NAMALWA (cell line): ENCODE data around the gene STK17A.

Experiments
- DNase-seq: peaks from one replicate; pipeline ENCODE4 v3.0.0-alpha.2; 2015; ENCODE audit warnings: low spot score

Gene STK17A

DNA sequence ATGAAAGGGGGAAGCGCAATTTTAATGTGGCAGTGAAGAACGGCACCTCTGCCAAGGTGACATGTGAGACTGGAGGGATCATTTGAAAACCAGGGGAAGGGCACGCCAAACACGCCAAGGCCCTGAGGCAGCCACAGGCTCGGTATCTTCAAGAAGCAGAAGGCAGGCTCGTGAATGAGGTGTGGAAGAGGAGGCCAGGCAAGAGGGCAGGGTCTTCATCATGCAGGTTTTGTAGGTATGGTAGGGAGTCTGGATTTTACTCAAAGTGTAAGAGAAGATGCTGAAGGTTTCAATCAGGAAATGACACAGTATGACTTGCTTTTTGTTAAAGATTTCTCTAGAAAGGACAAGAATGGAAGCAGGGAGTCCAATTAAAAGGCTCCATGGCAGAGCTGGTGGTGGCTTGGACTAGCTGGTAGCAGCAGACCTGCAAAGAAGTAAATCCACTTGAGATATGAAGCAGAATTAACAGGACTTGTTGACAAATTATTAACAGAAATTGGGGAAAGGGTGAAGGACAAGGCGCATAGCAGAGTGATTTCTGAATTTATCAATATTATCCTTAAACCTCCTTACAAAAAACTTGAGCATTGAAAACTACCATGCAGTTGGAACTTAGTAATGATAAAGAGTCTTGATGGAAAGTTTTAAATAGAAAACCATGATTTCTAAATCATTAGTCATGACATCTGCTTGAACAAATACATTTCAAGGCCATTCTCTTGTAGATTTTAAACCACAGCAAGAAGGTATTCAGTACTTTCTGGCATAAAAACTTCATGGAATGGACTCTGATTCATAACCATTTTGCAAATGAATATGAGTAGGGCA is 76.0 kb downstream of the STK17A start:
- no peak for DNase-seq

DNA sequence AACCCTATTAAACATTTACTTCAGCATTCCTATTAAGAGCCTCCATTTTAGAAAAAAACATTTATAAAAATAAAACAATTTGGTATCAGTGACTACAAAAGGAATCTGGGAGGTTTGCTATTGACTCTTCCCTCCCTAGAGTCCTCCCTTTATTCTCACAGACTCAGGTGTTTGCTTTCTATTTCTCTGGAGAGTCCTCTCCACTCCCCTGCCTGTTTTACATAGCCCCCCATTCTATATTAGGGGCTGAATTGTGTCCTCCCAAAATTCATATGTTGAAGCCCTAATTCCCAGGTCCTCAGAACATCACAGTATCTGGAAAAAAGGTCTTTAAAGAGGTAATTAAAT is 76.6 kb downstream of the STK17A start:
- no peak for DNase-seq

DNA sequence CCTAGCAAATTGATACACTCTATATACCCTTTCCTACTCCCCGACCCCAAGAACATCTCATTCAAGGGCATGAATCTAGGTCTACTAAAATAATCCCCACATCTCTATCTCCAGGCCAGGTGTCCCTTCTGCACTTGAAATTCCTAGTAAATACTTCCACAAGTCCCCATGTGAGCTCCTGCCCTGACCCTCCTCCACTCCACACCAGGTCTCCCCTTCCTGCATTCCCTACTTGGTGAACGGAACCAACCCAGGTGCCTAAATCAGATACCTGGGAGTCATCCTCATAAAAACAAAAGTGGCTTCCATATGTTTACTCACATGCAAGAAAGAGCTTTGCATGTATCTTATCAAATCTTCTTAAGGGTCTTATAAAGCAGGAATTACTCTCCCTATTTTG is 77.2 kb downstream of the STK17A start:
- no peak for DNase-seq

DNA sequence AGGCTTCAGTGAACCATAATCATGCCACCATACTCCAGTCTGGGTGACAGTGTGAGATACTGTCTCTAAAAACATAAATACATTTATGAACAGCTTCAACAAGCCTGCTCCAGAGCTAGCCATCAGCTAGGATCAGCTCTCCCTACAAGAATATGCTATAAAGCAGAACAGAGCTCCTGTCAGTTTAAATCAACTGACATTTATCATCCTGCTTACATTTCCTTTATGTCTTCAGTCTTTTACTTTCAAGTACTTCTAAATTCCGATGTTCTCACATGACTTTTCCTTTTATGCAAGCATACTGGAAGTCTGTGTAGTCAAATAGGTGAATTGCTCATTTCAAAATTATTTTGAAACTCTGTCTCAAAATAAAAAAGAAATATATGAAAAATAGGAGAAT is 81.8 kb downstream of the STK17A start:
- no peak for DNase-seq

DNA sequence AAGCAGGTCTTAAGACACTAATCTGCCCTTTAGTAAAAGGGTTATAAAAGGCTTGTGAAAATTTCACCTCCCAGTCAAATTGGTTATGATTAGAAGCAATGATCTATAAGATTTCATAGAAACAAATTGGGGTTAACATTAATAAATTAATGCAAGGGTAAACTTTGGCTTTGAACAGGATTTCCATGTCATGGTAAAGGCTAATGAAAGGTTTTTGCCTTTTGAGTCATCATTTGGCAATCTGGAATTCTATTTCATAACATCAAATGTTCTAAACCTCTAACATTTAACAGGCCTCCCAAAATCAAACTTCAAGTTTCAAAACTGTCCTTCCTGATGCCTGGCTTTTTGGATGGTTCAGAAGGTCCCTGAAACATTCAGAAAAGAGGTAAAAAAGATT is 84.0 kb downstream of the STK17A start:
- no peak for DNase-seq

DNA sequence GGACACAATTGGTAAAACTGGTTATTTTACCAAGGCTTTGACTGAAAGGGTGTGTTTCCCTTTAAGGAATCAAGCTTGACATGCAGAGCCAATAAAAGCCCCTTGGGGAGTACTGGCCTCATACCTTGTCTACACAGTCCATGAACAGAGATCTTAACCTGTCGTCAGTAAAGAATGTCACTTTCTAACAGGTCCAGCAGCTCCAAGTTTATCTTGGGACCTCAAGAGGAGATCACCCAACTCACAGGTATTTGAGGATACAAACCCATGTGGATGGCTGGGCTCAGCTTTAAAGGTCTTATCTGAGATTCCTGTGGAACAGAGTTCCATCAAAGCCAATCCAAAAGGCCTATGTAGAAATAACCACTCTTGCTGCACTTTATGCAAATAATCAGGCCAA is 85.1 kb downstream of the STK17A start:
- no peak for DNase-seq

DNA sequence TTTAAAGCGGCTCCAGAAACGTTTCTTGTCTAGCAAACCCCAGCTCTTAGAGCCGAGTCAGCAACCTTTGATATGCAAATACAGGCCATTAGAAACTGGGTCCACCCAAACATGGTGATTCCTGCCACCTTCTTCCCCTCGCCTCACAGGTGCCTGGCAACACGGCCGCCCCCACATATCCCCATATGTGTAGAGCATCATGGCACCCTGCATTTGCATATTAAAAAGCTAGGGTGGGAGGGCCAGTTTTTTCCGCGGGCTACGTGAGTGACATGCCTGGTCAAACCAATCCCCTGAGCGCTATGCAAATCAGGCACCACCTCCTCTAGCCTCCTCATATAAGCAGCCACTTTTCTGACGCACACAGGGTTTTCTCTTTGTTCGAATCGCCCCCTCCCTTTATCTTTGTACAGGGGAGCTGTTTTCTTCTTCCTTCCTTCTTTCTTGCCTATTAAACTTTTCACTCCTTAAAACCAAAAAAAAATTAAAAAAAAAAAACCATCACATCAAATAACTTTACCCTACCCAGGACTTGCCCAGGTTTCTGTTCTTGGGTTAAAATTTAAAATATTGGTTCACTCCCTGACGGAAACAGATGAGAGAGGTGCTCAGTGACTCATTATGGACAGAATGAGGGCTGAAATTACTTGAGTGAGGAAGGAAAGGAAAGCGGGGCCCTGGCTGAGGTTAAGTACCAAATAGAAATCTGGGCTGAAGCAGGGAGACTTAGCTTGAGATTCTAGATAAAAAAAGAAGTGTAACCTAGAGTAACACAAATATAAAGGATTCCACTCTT is 86.6 kb downstream of the STK17A start:
- no peak for DNase-seq

DNA sequence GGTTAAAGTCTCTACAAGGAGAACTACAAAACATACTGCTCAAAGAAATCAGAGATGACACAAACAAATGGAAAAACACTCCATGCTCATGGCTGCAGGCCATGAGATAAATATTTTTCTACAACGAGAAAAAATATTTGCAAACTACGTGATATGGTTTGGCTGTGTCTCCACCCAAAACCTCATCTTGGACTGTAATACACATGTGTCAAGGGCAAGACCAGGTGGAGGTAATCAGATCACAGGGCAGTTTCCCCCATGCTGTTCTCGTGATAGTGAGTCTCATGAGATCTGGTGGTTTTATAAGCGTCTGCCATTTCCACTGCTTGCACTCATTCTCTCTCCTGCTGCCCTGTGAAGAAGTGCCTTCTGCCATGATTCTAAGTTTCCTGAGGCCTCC is 88.6 kb downstream of the STK17A start:
- no peak for DNase-seq

DNA sequence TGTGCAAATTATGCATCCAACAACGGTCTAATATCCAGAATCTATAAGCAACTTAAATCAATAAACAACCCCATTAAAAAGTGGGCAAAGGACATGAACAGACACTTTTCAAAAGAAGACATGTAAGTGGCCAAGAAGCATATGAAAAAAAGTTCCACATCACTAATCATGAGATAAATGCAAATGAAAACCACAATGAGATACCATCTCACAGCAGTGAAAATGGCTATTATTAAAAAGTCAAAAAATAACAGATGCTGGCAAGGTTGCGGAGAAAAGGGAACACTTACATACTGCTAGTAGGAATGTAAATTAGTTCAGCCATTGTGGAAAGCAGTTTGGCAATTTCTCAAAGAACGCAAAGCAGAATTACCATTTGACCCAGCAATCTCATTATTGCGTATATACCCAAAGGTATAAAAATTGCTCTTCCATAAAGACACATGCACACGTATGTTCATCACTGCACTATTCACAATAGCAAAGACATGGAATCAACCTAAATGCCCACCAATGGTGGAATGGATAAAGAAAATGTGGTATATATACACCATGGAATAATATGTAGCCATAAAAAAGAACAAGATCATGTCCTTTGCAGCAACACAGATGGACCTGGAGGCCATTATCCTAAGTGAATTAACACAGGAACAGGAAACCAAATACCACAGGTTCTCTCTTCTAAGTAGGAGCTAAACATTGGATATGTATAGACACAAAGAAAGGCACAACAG is 90.5 kb downstream of the STK17A start:
- peak; percentile 64 for DNase-seq

DNA sequence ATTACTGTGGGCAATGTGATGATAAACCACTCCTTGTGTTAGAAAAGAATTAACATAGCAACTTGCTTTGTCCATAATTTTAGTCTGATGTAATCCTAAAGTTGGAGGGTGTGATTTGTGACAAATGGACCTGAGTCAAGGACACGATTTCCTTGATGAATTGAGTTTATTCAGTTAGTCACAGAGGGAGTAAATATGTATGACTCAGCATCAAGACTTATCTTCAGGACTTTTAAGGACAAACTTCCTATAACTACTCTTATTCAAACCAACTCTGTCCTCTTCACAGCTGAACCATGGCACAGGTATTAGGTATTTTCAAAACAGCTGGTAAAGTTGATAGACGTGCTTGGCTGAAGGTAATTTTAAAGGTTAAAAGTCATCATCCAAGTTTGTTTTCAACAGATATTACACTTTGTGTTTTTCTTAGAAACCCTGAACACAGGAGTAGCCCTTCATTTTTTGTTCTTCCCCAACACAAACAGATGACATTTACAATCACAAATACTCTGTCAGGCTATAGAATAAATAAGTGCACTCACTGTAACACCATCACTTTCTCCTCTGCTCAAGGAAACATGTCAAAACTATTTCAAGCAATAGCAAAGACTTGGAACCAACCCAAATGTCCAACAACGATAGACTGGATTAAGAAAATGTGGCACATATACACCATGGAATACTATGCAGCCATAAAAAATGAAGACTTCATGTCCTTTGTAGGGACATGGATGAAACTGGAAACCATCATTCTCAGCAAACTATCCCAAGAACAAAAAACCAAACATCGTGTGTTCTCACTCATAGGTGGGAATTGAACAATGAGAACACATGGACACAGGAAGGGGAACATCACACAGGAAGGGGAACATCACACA is 91.9 kb downstream of the STK17A start:
- DNase-seq = no peak
